KBM-7 (cell line): Measurements from ENCODE around the gene TDRKH.

Source experiments
- DNase-seq: peaks from one replicate; pipeline ENCODE4 v3.0.0-alpha.2; 2015
- in situ Hi-C: fragments of 300-500 bp; cut with MboI; formaldehyde crosslinking; loops from 2 replicates; pipeline ENCODE4 v1.14.3; 2020; ENCODE audit warnings: low sequenced_read_pairs, low pct_unique_long_range_greater_than_20kb, mixed read lengths

TDRKH gene

GRCh38 chr1:151790071-151790939 is at the start of gene TDRKH:
Gene TDRKH, minus strand, starts transcription at chr1:151790500. Its CDS starts 7,478 bp downstream, at chr1:151783022.
- peak; percentile 100 for DNase-seq
- in situ Hi-C loops: no loop called here

- in situ Hi-C loops: no loop called here
- no peak for DNase-seq
Measured at GRCh38 chr1:151839457-151840403, 49.4 kb upstream of the TDRKH start, which contains the start of gene C2CD4D. Gene C2CD4D, minus strand, starts transcription at chr1:151839820. Its CDS starts 831 bp downstream, at chr1:151838989.

- in situ Hi-C loops: no loop called here
- no peak for DNase-seq
Measured at GRCh38 chr1:151839082-151839412, 48.7 kb upstream of the TDRKH start.

GRCh38 chr1:151838222-151839081 is 48.2 kb upstream of the TDRKH start:
- in situ Hi-C loops: no loop called here
- no peak for DNase-seq

- in situ Hi-C loops: no loop called here
- DNase-seq: no peak
Measured at GRCh38 chr1:151837884-151838221, 47.6 kb upstream of the TDRKH start.

GRCh38 chr1:151837197-151837596 is 46.9 kb upstream of the TDRKH start:
- no peak for DNase-seq
- in situ Hi-C loops: no loop called here

- DNase-seq: no peak
- in situ Hi-C loops: no loop called here
Measured at GRCh38 chr1:151835596-151835995, 45.3 kb upstream of the TDRKH start.

- in situ Hi-C loops: no loop called here
- no peak for DNase-seq
Measured at GRCh38 chr1:151834239-151834638, 43.9 kb upstream of the TDRKH start.

GRCh38 chr1:151833172-151833900 is 43.0 kb upstream of the TDRKH start:
- in situ Hi-C loops: no loop called here
- DNase-seq: no peak

- in situ Hi-C loops: no loop called here
- DNase-seq: no peak
Measured at GRCh38 chr1:151832318-151832980, 42.1 kb upstream of the TDRKH start.

GRCh38 chr1:151831605-151832004 is 41.3 kb upstream of the TDRKH start, which contains the start of gene RORC:
Gene RORC, minus strand, starts transcription at chr1:151831802. Its CDS starts 38 bp downstream, at chr1:151831764.
- in situ Hi-C loops: no loop called here
- DNase-seq: no peak

GRCh38 chr1:151831256-151831591 is 40.9 kb upstream of the TDRKH start:
- DNase-seq: no peak
- in situ Hi-C loops: no loop called here

GRCh38 chr1:151830055-151830454 is 39.8 kb upstream of the TDRKH start:
- no peak for DNase-seq
- in situ Hi-C loops: no loop called here

GRCh38 chr1:151829352-151830046 is 39.2 kb upstream of the TDRKH start:
- no peak for DNase-seq
- in situ Hi-C loops: no loop called here

- peak; percentile 88 for DNase-seq
- in situ Hi-C loops: no loop called here
Measured at GRCh38 chr1:151828921-151829320, 38.6 kb upstream of the TDRKH start.

GRCh38 chr1:151827853-151828252 is 37.6 kb upstream of the TDRKH start:
- in situ Hi-C loops: no loop called here
- no peak for DNase-seq

- in situ Hi-C loops: no loop called here
- DNase-seq: no peak
Measured at GRCh38 chr1:151825751-151826660, 35.7 kb upstream of the TDRKH start.
